ENCODE results near the gene CORO7.

Gene CORO7

DNA sequence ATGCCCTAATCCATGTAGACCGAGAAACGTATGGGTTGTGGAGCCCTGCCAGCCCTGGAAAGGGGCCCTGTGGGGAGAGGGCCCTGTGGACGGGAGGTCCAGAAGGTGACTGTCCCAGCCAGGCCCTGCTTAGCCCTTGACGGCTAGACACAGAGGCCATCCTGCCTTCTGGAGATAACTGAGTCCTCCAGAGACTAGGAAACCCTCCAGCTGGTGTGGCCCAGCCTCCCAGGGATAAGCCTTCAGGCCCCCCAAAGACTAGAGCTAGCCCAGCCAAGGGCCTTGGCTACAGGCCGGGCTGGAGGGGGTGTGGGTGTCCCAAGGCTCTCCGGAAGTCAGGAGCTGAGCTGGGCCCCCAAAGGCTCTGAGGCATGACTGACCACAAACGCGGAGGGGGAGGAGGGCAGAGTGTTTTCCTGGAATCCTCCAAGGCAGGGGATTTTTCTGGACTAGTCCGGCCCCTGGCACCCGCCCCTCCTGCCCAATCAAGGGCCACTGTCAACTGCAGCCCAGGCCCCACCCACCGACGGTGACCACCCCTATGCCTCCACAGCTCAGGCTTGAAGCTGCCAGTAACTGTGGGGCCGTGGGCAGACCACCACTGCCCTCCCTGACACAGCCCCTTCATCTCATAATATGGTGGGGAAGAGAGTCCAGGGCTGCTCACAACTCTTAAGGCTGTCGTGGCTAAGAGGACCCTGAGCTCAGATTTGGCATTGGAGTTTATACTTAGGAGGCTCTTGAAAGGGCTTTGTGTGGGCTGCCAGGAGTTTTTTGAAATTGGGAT lies 45.6 kb downstream of the CORO7 start:
- no peak for DNase-seq

DNA sequence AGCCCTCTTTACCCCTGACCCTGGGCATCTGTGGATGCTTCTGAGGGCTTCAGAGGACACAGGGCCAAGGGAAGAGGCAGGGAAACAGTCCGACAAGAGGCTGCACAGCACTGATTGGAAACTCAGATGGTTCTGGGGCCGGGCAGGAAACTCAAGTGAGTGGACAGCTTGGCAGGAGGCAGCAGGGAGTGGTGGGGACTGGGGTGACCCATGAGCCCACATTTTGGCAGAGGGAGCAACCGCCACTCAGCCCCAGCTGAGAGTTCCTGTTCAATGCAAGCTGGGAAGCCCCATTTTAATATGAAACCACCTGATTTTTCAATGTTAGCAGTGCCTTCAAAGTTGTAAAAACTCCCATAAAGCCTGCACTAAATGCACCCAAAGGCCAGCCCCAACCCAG lies 46.2 kb downstream of the CORO7 start:
- DNase-seq, result no peak

DNA sequence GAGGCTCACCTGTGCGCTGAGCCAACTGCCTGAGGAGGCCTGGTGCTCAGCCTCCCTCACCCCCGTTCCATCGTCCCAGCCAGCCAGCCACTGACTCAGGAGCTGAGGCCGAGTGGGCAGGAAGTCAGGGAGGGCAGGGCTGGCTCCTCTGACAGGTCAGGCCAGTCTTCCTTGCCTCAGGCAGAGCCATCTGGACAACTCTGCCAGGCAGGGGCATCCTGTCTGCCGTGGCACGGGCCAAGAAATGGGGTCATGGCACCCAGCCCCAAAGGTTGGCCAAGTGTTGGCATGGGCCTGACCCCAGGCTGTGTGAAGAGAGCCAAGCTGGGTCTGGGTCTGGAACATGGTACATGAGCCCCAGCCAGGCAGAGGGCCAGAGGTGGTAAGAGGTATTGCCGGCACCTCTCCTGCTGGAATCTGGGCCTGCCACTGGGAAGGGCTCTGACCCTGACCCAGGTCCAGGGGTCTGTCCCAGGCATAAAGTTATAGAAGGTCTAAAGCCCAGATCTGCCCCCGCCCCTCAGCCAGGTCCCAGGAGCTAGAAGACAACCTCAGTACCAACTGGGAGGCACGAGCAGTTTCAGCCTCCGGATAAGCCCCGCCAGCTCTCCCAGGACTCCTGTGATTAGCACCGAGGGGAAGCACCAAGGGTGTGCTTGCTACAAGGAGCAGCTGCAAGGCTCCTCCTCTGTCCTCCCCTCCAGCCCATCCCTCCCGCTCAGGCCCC lies 47.2 kb downstream of the CORO7 start:
- no peak for DNase-seq

- DNase-seq, result no peak
Measured at GRCh38 chr16:4367393-4367856, 49.0 kb downstream of the CORO7 start.

- DNase-seq, result no peak
Measured at GRCh38 chr16:4366016-4366415, 50.4 kb downstream of the CORO7 start.

DNA sequence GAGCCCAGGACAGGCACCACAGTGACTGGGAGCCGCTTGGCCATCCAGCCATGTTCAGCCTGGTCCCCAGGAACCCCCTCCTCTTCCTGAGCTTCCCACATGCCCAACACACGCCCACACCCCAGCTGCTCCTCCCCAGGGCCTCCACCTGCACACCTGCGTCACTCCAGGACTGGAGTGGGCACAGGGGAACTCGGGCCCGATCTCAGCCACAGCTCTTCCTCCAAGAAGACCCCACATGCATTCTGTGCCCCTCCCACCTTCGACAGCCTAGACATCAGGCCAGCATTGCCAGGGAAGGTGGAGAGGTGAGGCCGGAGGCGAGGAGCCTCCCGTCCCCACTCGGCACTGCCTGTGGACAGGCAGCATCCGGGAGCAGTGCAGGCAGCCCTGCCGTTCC lies 50.8 kb downstream of the CORO7 start:
- no peak for DNase-seq

DNA sequence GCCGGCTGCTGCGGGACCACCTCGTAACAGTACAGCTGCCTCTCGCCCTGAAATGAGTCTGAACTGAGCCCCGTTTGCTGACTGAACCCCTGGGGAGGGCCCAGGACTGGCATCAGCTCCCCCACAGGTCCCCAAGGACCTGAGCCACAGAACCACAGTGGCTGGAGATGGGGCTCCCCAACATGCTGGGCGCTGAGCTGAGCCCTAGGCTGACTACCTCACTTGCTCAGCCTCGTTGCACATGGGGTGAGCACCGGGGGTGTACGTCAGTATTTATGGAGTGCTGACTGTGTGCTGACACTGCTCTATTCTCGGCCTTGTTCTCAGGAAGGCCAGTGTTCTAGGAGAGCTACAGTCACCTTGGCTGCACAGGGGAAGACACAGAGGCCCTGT lies 51.4 kb downstream of the CORO7 start:
- DNase-seq, result no peak

DNA sequence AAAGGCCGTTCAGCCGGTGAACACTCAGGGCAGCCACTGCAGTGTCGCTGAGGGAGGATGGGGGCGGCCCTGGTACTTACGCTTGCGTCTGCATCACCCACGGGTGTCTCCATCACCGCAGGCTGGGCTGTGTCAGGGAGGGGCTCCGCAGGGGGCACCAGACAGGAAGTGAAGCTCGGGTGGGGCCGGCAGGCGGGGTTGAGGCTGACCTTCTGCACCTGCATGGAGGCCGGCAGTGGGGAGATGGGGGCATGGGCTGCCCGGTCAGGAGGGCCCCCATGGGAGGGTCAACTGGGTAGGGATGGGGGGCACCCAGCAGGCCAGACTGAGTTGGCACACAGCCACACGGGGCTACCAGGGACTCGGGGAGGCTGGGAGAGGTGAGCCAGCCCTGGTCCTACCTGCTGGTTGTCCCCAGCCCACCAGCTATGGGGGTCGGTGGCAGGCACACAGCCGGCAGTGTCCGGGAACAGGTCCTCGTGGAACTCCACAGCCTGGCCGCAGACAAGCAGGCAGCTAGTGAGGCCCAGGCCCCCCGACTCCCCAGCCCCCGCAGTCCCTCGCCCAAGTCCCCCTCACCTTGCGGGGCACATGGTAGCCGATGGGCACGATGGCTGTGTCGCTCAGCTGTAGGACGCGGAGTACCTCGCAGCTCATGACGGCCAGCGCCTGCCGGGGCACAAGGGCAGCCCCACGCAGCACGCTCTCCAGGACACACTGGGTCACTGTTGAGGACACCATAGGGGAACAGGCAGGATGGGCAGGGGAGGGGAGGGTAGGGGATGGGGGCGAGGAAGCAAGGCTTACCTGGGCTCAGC lies 52.0 kb downstream of the CORO7 start:
- DNase-seq, result no peak

DNA sequence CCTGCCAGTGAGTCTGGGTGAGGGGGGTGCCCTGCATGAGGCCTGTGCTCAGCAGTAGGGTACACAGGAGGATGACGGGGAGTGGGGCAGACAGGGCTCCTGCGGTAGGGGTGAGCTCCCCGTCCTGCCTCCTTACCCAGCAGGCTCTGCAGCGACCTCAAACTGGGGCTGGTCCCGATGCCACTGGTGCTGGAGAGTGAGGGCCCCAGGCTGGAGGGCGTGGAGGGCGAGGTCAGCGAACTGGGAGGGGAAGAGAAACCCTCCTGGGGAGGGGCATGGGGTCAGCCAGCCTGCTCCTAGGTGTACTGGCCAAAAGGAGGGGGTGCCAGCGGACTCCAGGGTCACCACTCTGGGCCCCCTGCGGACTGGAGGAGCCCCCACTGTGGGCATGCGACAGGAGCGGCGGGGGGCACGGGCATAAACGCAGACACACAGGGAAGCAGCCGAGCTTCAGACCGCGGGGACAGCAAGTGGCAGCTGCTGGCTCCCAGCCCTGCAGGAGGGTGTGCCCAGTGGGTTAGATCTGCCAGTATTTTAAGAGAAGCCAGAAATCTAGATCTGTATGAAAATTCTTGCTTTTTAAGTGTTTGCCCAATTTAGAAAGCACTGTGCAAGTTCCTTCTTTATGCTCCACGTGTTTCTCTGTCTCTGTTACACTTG lies 53.8 kb downstream of the CORO7 start:
- DNase-seq, result no peak

GRCh38 chr16:4361944-4362311 lies 54.5 kb downstream of the CORO7 start:
- DNase-seq, result no peak

DNA sequence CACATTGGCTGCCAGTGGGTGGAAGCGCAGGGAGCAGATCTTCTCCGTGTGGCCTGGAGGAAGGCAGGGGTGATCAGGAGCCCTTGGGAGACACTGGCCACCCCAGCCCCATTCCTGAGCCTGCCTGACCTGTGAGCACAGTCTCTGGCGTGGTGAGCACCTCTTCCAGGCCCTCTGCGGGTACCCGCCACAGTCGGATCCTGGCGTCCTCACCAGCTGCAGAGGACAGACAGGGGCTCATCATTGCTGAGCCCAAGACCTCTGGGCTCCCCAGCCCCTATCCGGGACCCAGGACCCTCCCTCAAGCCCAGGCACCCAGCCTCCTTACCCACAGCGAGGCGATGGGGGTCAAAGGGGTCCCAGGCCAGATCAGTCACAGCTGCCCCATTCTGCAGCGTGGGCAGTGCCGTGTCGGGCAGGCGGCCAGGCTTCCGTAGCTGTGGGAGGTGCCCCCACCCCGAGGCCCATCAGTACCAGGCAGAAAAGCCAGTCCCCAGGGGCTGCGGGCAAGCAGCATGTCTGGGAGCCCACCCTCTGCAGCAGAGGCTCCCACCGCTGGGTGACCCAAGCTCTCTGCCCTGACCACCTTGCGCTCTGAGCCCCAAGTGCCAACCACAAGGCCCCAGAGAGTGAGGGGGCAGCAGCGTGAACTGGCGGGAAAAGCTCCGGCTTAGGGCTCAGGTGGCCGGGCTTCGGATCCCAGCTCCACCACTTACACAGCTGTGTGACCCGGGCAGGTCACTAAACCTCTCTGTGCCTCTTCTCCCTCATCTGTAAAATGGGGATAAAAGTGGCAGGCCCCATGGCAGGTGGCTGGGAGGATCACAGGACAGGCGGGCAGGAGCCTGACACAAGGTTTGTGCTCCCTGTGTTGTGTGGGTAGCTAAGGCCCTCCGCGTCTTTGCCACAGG lies 55.1 kb downstream of the CORO7 start:
- DNase-seq, result no peak

DNA sequence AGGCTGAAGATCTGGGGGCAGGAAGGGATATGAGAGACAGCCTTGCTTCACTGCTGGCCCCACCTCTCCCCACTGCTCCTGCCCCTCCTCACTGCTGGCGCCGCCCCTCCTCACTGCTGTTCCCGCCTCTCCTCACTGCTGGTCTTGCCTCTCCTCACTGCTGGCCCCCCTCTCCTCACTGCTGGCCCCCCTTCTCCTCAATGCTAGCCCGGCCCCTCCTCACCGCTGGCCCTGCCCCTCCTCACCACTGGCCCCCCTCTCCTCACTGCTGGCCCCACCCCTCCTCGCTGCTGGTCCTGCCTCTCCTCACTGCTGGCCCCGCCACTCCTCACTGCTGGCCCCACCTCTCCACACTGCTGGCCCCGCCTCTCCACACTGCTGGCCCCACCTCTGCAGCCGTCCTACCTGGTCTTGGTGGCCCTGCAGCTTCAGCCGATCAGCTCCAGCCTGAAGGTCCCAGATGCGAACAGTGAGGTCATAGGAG lies 55.8 kb downstream of the CORO7 start:
- no peak for DNase-seq

DNA sequence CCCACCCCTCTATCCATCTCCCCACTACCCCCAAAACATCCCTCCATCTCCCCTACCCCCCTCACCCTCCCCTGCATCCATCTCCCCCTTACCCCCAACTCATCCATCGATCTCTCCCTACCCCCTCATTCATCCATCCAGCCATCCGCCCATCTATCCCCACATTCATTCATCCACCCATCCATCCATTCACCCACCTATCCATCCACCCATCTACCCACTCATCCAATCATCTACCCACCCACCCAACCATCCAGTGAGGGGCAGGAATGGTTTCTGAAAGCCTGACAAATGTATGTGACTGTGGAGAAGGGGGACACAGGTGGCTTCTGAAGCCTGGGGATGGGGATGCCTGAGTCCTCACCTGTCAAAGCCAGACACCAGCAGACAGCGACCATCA lies 56.5 kb downstream of the CORO7 start:
- no peak for DNase-seq

DNA sequence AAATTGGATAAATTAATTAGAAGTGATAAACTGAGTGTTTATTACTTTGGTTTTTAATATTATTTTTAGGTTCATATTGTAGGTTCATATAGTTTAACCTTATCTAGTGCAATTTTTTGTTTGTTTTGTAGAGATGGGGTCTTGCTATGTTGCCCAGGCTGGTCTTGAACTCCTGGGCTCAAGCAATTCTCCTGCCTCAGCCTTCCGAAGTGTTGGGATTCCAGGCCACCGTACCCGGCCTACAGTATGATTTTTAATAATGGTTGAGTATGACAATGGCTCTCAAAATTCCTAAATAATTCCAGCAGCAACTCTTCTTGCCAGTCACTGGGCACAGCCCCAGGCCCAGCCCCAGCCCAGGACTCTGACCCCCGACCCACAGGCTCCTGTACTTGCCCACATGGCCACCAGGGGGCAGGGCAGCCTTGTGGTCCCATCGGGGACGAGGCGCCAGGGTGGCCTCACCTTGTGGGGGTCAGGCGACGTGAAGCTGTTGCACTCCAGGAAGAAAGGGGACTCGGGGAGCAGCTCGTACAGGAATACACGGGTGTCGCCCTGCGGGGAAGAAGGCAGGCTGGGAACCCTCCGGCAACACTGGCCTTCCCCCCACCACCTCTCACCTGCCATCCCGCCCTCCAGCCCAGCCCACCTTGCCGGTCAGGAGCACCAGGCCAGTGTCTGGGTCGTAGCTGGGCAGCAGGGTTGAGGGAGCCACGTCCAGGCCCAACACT lies 57.4 kb downstream of the CORO7 start:
- DNase-seq, result peak; percentile 16

DNA sequence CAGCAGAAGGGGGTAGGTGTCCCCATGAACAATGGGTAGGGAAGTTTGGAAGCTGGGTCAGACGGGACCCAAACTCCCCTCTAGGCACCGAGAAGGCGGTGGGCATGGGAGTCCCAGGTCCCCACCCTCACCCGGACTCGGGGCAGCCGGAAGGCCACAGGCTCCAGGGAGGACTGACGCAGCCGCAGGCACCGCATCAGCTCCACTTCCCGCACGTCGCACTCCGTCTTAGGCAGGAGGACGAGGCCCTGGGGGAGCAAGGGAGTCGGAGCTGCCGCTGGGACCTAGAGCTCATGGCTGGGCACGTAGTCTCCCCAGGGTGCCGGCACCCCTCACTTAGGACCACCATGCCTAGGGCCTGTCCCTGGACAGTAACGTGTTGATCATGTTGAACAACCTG lies 58.2 kb downstream of the CORO7 start:
- no peak for DNase-seq

- no peak for DNase-seq
Measured at GRCh38 chr16:4356820-4357219, 59.6 kb downstream of the CORO7 start.

- no peak for DNase-seq
Measured at GRCh38 chr16:4354512-4355409, 61.6 kb downstream of the CORO7 start.

GRCh38 chr16:4353675-4354074 lies 62.7 kb downstream of the CORO7 start:
- DNase-seq, result no peak

- DNase-seq, result no peak
Measured at GRCh38 chr16:4352843-4353242, 63.6 kb downstream of the CORO7 start.

DNA sequence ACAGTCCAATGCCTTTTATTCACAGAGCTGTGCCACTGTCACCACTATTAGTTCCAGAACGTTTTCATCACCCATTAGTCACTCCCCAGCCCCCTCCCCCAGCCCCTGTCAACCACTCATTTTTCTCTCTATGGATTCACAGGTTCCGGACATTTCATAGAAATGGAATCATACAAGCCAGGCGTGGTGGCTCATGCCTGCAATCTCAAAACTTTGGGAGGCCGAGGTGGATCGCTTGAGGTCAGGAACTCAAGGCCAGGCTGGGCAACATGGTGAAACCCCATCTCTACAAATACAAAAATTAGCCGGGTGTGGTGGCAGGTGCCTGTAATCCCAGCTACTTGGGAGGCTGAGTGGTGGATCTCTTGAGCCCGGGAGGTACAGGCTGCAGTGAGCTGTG lies 64.5 kb downstream of the CORO7 start:
- no peak for DNase-seq
